ENCODE measurements around the gene BTN2A1.
"Not testable (repeated sequence)": the region's sequence is repeated elsewhere in the genome, so short reads cannot be mapped to it uniquely, and the experiment has no call there.

Gene BTN2A1

GRCh38 chr6:26457806-26458688 lies at the start of gene BTN2A1:
BTN2A1 (plus strand) TSS chr6:26457955; CDS start chr6:26458637, 682 bp downstream.
- peak; percentile 83 for DNase-seq

- no peak for DNase-seq
Observed at GRCh38 chr6:26408828-26409730, 48.7 kb upstream of the BTN2A1 start.

- DNase-seq = no peak
Observed at GRCh38 chr6:26411751-26412150, 46.0 kb upstream of the BTN2A1 start.

- no peak for DNase-seq
Observed at GRCh38 chr6:26412228-26412627, 45.5 kb upstream of the BTN2A1 start.

GRCh38 chr6:26412954-26413353 lies 44.8 kb upstream of the BTN2A1 start:
- DNase-seq = no peak

GRCh38 chr6:26414281-26414680 lies 43.5 kb upstream of the BTN2A1 start:
- no peak for DNase-seq

GRCh38 chr6:26415036-26415614 lies 42.6 kb upstream of the BTN2A1 start:
- no peak for DNase-seq

GRCh38 chr6:26415791-26416190 lies 42.0 kb upstream of the BTN2A1 start:
- no peak for DNase-seq

- no peak for DNase-seq
Observed at GRCh38 chr6:26416288-26416687, 41.5 kb upstream of the BTN2A1 start.

GRCh38 chr6:26418077-26418476 lies 39.7 kb upstream of the BTN2A1 start:
- not testable (repeated sequence) for DNase-seq

GRCh38 chr6:26418795-26419194 lies 39.0 kb upstream of the BTN2A1 start:
- DNase-seq = not testable (repeated sequence)

- DNase-seq = peak; percentile 46
Observed at GRCh38 chr6:26420688-26421171, 37.0 kb upstream of the BTN2A1 start.

- peak; percentile 67 for DNase-seq
Observed at GRCh38 chr6:26421259-26422144, 36.3 kb upstream of the BTN2A1 start.

- DNase-seq = no peak
Observed at GRCh38 chr6:26422329-26422728, 35.4 kb upstream of the BTN2A1 start.

- DNase-seq = no peak
Observed at GRCh38 chr6:26426691-26427450, 30.9 kb upstream of the BTN2A1 start.

GRCh38 chr6:26427451-26427809 lies 30.3 kb upstream of the BTN2A1 start:
- DNase-seq = no peak

- DNase-seq = no peak
Observed at GRCh38 chr6:26428206-26428605, 29.5 kb upstream of the BTN2A1 start.

- no peak for DNase-seq
Observed at GRCh38 chr6:26430787-26431186, 27.0 kb upstream of the BTN2A1 start.

- DNase-seq = no peak
Observed at GRCh38 chr6:26431258-26432172, 26.2 kb upstream of the BTN2A1 start.

- DNase-seq = no peak
Observed at GRCh38 chr6:26432627-26433201, 25.0 kb upstream of the BTN2A1 start.
